HG03175 (cell line): ENCODE measurements around the gene POU2F2.
"Not testable (repeated sequence)": the region's sequence is repeated elsewhere in the genome, so short reads cannot be mapped to it uniquely, and the experiment has no call there.

Source experiments
- ATAC-seq: cut with Tn5 transposase; IDR thresholded peaks from one replicate; pipeline ENCODE4 v1.9.1; 2021; ENCODE audit warnings: mild to moderate bottlenecking, moderate library complexity; ENCODE audit not compliant: unreplicated experiment

The POU2F2 gene

DNA sequence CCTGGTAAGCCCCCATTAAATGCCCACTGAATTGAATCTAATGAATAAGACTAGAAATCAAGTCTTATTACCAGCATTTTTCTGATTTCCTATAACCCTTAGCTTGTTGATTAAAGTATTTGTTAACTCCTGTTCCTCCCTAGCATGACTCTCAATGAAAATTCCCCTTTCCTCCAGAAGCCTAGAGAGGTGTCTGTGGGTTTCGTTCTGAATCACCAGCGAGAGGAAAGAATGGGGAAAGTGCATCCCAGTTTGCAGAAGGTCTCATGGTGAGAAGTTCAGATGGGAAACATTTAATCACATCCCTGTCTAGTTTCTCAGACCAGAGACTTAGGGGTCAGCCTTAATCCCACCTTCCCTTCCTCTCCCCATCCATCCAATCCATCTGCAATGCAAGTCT is 26.9 kb downstream of the POU2F2 start:
- ATAC-seq, result no peak

DNA sequence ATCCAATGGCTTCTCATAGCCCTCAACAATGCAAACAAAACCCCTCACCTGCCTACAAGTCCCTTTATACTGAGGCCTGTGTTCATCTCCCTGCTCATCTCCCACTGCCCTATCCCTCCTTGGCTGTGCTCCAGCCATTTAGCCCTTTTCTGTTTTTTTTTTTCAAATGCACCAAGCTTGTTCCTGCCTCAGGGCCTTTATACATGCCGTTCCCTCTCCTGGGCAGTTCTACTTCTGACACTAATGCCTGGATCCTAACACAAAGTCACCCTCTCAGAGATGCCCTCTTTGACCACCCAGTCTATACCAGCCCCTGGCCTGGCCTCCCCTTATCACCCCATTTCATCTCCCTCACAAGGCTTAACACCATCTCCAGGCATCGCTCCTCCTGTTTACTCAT is 29.4 kb downstream of the POU2F2 start:
- no peak for ATAC-seq

DNA sequence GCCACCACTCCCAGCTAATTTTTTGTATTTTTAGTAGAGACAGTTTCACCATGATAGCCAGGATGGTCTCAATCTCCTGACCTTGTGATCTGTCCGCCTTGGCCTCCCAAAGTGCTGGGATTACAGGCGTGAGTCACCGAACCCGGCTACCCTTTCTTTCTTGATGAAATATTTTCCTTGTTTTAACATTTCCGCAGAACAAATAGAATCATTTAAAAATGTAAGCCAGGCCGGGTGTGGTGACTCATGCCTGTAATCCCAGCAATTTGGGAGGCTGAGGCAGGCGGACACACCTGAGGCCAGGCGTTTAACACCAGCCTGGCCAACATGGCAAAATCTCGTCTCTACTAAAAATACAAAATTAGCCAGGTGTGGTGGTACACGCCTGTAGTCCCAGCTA is 32.0 kb downstream of the POU2F2 start:
- ATAC-seq, result not testable (repeated sequence)

DNA sequence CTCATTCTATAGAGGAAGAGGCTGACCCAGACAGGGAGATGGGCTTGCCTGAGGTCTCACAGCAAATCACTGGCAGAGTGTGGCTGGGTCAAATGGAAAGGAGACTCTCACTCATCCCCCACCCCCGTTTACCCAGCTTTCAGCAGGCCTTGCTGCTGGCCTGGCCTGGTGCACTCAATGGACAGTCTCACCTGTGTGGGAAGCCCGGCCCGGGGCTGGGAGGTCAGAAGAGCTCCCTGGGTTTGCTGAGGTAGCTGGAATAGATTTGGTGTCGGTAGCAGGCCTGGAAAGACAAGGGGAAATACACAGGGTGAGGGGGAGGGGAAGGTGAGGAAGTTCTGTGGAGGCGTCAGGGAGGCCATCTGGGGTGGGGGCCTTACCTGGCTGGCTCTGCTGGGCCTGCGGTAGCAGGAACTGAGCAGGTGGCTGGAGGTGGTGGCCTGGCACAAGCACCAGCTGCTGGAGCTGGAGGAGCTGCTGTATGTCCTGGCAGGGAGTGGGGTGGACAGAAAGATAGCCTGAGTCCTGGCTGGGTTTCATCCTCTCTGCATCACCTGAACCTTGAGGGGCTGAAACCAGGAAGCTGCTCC is 32.8 kb downstream of the POU2F2 start:
- ATAC-seq, result no peak

DNA sequence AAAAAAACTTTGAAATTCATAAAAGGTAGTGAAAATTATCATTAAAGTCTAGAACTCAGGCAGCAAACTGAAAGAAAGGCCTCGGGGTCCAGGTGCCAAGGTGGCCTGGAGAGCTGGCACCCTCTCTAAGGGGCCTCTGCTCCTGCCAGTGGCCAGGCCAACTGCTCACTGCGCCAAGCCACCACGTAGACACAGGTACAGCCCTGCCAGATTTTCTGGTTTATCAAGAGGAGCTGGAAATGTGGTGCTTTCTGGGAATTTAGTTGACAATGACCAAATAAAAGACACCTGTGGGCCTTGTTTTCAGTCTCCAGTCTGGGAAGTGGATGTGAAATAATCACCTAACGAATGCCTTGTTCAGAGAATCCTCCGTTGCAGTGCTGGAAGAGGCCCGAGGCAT is 33.5 kb downstream of the POU2F2 start:
- ATAC-seq, result no peak

DNA sequence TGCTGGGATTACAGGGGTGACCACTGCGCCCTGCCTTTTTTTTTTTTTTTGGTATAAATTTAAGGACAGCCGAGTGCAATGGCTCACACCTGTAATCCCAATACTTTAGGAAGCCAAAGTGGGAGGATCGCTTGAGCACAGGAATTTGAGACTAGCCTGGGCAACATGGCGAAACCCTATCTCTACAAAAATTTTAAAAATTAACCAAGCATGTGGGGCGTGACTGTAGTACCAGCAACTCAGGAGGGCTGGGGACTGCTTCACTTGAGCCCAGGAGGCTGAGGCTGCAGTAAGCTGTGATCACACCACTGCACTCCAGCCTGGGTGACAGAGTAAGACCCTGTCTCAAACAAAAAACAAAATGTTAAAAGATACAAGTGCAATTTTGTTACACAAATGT is 34.8 kb downstream of the POU2F2 start:
- ATAC-seq, result no peak

DNA sequence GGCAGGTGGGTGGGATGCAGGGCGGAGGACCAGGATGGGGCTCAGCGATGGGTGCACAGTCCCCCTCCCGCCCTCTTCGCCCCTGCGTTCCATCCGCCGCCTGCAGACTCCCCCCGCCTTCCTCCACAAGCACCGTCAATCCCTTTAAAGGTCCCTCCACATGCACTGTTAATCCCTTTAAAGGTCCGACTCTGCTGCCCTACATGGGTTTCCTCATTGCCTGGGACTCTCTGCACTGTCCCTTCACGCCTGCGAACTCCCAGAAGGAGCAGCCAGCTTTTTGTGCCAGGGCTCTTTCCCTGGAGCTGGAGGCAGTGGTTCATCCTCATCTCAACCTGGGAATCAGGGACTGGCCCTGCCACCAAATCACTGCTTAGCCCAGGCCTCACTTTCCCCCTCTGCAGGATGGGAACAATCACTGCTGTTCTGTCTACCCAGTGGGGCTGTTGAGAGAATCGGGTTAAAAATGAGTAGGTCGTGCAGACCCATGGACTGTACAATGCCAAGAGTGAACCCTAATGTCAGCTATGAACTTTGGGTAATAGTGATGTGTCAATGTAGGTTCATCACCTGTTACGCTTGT is 35.9 kb downstream of the POU2F2 start:
- no peak for ATAC-seq

DNA sequence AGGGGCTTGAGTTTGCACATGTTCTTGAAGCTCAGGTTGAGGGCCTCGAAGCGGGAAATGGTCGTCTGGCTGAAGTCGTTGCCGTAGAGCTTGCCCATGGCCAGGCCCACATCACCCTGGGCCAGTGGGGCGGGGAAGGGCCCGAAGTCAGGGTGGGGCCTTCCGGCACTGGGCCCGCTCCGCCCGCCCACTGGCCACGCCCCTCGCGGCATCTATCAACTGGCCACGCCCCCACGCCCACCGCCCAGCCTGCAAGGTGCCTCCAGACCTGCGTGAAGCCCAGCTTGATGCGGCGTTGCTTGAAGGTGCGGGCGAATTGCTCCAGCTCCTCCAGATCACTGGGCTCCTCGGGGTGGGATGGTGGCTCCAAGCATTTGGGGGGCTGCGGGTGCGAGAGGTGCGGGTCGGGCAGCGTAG is 36.4 kb downstream of the POU2F2 start:
- ATAC-seq, result no peak

DNA sequence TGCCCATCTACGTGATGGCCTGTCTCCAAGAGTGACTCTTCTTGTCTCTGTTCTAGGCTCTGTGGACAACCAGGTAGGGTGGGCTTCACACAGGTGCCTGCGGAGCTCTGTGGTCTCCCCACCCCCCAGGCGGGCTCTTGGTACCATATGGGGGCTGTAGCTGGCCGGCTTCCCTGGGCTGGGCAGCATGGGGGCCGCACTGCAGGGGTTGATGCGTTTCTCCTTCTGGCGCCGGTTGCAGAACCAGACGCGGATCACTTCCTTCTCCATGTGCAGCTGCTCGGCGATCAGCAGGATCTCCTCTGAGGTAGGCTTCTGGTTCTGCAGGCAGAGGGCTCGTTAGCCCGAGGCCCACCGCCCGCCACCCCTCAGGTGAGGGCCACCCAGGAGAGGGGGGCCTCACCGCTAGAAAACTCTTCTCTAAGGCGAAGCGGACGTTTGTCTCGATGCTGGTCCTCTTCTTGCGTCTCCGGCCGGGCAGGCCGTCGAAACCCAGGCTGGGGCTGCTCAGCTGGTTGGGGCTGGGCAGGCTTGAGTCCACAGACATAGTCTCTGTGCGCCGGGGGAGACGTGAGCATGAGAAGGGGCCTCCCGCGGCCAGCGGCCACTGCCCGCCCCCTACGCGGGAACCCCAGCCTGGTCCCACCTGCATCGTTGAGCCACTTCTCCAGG is 37.0 kb downstream of the POU2F2 start:
- ATAC-seq, result no peak

DNA sequence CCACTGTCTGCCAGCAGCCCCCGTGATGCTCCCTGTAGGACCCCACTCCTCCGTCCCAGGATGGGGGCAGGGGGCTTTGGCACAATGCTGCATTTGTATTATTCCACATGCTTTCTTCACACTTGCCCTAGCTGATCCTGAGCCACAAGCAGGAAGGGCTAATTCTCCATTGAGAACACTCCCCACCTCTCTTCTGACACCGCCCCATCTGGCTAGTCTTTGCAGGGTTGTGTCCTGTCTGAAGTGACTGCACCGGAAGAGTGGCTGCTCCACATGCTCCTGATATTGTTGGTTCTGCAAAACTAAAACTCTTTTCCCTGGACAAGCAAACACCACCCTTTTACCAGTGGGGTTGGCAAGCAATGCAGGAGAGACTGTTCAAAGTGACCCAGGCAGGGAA is 38.3 kb downstream of the POU2F2 start:
- no peak for ATAC-seq

DNA sequence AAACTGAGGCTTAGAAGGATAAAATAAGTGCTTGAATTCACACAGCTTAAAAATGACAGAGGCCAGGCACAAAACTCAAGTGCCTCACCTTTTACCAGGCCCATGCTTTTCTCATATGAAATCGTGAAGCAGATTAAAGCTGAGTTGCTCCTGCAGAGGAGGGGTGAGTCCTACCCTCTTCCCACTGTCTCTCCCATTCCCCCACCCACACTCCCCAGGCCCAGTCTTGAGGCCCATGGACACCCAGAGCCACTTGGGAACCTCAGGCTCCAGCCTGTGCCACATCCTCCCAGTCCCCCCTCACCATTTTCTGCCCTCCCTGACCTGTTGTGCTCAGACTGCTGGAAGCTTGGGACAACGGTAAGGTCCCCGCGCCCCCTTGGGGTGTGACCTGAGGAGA is 38.7 kb downstream of the POU2F2 start:
- ATAC-seq, result no peak

DNA sequence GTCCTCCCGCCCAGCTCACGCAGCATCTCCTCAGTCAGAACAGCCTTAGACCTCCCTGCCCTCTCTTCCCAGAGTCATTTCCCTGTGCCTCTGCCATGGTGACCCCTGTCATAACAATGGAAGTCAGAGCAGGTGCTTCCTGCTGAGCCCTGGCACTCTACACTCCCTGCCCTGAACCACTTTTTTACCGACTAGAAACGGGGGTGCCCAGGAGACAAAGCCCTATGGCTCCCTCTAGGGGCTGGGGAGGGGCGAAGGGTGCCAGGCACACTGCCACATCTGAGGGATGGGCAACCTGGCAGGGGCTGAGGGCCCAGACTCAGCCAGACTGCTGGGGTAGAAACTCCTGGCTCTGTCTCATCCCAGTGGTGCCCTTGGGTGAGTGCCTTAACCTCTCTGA is 39.9 kb downstream of the POU2F2 start:
- ATAC-seq, result no peak

DNA sequence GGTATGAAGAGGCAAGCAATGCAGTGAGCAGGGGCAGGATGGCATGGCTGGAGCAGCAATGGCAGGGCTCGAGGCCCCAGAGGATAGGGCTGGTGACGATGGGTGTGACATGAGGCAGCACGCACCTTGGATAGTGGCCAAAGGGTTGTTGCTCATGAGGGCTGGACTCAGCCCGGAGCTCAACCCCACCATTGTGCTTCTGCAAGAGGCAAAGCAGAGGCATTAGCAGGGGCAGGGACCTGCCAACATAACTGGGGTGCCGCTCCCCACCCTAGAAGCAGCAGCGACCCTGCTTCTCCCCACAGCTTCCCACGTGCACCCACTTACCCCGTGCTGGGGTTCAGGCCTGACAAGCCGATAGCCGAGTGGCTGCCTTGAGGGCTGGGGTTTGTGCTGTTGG is 40.5 kb downstream of the POU2F2 start:
- no peak for ATAC-seq

DNA sequence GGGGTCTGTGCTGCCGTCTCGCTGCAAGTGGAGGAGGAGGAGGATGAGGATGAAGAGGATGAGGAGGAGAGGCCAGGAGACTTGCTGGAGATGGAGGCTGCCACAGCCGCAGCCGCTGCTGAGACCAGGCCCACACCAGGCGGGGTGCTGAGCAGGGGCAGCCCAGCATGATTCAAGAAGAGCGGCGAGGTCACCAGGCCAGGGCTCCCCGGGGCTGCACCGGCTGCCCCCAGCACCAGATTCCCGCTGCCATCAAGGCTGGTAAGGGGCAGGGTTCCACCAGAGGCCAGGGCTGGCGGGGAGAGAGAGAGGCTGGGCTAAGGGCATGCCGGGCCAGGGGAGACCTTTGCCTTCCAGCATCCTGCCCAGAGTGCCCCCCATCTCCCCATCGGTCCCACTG is 40.9 kb downstream of the POU2F2 start:
- no peak for ATAC-seq

DNA sequence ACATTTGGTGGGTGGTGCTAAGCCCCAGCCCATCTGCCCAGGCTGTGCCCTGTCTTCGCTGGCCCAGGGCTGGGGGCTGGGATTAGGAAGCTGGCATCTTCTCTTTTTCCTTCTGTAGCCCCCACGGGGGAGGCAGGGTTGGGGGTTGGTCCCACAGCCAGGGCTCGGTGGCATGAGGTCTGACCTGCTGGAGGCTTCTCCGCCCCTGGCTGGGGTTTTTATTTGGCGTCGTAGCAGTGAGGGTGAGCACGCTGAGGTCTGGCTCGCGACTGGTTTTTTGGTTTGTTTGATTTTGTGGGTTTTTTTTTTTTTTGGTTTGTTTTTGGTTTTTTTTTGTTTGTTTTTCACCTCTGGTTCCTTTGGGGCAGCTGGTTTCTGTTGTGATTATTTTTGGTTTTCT is 41.6 kb downstream of the POU2F2 start:
- ATAC-seq, result no peak

DNA sequence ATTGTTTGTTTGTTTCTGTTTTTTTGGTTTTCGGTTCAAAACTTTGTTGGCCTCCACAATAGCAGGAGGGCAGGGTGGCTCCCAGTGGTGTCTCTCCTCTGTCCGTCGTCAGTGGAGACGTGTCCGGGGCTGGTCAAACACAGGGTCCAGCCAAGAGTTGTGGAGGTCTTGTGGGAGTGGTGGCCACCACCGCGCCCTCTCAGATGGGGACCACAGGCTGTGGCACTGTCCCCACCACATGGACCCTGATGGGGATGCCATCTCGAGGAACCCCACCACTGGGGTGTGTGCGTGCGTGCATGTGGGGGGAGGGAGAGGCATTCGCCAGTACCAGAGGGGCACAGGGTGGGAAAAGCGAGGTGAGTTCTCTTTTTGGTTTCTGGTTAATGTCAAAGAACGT is 42.5 kb downstream of the POU2F2 start:
- ATAC-seq, result no peak

DNA sequence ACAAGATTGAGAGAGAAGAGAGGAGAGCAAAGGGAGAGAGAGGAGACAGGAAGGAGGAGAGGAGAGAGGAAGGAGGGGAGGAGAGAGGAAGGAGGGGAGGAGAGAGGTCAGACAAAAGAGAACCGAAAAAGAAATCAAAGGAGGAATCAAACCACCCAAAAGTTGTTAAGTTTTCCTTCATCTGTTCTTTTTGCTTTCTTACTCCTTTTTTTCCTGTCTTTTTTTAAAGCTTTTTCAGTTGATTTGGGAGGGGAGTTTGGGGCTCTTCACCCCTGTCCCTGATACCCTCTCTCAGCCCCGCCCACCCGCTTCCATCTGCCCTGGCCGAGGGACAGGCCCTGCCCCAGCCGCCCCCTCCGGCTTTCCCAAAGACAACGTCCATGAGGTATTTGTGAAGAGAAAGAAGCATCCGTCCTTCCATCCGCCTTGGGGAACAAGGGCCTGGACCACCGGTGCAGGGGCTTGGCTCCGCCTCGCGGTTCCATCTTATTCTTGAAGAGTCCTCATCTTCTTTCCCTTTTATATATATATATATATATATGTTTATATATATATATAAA is 43.0 kb downstream of the POU2F2 start:
- ATAC-seq, result no peak

DNA sequence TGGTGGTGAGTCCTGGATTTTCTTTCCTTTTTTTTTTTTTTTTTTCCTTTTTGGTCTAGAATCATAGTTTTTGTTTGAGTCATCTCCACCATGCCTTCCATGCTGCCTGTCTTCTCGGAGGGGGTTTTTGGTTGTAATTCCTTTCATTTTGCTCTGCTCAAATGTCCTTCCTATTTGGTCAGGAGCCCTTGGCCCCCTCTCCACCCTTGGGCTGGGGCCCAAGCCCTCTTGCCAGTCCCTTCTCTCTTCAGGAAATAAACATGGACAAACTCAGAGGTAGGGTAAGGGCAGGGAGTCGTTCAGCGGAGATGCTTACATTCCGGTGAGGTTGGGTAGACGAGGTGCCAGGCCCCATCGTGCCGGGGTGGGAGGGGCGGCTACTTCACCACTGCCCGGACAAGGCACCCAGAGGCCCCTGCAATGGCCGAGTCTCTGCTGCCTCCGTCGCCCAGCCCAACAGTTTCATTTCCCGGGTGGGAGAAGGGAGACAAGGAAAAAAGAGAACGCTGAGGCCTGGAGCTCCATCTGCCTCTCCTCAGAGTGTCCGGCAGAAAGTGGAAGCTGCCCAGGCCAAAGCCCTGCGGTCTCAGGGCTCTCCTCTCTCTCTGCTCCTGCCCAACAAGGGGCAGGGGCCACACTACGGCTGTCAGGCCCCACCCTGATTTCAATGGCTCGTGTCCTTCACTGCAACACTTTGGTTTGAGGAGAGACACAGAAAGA is 43.6 kb downstream of the POU2F2 start:
- no peak for ATAC-seq

DNA sequence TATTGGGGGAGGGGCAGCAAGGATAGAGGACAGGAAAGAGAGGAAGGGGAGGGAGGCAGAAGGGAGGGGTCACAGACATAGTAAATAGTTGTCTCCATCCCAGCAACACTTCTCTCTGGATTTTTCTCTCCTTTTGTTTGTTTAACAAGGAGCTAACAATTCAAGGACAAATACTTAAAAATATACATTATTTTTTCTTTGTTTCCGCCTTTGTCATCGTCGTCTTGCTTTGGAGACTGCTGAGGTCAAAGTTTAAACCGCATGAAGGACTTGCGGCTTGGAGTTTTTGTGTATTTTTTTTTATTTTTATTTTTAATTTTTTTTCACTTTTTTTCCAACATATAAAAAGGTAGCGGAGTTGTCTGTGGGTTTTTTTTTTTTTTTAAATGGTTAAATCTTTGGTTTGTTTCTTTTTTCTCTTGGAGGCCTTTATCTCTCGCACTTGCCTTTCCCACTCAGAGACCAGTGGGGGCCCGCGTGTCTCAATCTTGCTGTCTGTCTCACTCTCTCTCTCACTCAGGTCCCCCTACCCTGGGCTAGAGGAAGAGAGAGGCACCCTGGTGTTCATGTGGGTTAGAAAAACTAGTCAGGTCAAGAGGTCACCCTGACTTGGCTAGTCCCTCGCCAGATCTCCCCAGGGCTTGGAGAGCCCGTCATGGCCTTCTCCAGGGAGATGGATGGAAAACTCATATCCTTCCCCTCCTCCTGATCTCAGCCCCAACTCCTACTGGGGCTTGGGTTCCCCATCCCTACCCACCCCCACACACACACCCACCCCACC is 45.3 kb downstream of the POU2F2 start:
- no peak for ATAC-seq

DNA sequence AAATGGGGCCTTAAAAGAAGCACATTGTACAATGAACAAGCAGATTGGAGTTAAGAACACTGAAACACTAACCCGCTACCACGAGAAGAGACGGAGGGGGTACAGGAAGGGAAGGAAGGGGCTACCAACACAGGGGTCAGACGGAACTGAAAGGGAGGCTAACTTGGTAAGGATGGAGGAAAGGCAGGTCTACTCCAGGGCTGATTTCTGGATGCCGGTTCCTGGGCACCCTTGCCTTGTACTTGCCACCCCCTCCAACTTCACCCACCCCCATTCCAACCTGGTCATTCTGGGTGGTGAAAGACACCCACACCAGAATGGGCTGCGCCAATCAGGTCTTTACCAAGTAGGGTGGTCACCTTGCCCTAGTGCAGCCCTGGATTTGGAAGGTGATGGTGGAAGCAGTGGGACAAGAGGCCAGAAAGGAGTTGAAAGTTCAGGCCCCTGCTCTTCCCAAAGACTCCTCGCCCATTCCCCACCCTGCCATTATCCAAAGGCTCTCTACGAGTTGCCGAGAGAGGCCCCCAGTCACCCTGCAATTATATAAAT is 46.0 kb downstream of the POU2F2 start:
- no peak for ATAC-seq

DNA sequence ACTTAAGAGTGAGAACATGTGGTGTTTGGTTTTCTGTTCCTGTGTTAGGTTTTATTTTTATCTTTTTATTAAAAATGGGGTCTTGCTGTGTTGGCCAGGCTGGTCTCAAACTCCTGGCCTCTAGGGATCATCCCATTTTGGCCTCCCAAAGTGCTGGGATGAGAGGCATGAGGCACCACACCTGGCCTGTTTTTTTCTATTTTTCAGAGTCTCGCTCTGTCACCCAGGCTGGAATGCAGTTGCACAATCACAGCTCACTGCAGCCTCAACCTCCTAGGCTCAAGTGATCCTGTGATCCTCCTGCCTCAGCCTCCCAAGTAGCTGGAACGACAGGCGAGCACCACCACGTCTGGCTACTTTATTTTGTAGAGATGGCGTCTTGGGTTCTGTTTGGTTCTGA is 48.7 kb downstream of the POU2F2 start:
- no peak for ATAC-seq
